Stimulated activated CD8-positive, alpha-beta memory T cell treated with anti-CD3 and anti-CD28 coated beads, Interleukin-12 subunit alpha, Interleukin-12 subunit beta, amount 100 ng/mL, for 24 hours (primary cell): Measurements from ENCODE around the gene KCNE2.
A peak's percentile ranks its signal among the peaks of the same experiment; 100 is the strongest.
"Not testable (repeated sequence)": the region's sequence is repeated elsewhere in the genome, so short reads cannot be mapped to it uniquely, and the experiment has no call there.

Experiments used
- DNase-seq: peaks from one replicate; pipeline ENCODE4 v3.0.0-alpha.2; 2020; ENCODE audit errors: extremely low read depth

The KCNE2 gene

DNA sequence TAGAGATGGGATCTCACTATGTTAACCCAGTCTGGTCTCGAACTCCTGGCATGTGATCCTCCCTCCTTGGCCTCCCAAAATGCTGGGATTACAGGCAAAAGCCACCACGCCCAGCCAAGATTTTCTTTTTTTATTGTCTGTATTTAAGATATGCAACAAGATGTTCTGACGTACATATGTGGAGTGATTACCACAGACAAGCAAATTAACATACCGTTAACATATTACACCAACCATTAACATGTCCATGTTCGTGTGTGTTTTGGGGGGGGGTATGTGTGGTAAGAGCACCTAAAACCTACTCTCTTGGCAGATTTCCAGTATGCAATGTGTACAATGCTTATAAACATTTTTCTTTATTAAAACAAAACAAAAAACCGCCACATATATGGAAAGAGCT is 10.6 kb upstream of the KCNE2 start:
- DNase-seq, result no peak

DNA sequence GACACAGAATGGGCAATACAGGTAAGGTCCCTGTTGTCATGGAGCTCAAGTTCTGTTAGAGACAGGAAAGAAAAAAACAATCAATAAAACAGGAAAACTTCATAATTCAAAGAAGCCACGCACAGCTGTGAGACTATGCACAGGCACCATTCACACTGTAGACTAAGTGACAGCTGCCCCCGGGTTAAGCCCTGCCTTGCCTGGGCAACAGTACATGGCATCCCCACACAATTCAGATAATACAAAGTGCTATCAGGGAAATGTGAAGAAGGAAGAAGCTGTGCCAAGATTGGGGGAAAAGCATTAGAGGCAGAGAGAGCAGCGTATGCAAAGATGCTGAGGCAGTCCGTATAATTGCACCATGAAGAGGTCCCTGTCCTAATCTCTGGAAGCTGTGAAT is 9.0 kb upstream of the KCNE2 start:
- no peak for DNase-seq

- no peak for DNase-seq
These were observed 8.2 kb upstream of the KCNE2 start for GRCh38 chr21:34355570-34355969.

- no peak for DNase-seq
These were observed 5.9 kb upstream of the KCNE2 start for GRCh38 chr21:34357889-34358288.

DNA sequence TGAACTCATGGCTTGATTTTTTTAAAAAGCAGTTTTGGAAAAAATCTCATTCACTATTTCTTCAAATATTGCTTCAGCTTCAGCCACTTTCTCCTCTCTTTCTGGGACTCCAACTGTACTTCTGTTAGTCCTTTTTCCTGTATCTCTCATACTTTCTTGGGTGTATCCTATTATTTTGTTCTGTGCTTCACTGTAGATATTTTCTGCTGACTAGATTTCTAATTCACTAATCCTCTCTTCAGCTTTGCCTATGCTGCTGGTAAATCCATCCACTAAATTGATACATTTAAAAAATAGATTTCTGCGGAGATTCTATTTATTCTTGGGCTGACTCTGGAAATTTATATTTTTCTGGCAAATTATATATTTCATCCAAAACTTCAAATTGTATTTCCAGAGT is 4.9 kb upstream of the KCNE2 start:
- no peak for DNase-seq

DNA sequence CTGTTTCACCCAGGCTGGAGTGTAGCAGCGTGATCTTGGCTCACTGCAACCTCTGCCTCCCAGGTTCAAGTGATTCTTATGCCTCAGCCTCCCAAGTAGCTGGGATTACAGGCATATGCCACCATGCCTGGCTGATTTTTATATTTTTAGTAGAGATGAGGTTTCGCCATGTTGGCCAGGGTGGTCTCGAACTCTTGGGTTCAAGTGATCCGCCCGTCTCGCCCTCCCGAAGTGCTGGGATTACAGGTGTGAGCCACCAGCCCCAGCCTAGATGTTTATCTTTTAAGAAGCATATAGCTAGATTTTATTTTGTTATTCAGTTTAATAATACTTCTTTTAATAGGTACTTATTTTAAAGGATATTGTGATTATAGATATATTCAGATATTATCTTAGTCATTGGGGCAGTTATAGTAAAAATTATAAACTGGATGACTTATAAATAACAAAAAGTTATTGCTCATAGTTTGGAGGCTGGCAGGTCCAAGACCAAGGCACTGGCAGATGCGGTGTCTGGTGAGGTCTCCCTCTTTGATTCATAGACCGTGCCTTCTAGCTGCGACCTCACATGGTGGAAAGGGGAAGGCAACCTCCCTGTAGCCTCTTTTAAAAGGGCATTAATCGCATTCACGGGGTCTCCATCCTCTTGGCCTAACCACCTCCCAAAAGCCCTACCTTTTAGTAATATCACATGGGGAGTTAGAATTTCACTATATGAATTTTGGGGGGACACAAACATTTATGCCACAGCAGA is 3.1 kb upstream of the KCNE2 start:
- no peak for DNase-seq

GRCh38 chr21:34362136-34362444 is 1.7 kb upstream of the KCNE2 start:
- no peak for DNase-seq

DNA sequence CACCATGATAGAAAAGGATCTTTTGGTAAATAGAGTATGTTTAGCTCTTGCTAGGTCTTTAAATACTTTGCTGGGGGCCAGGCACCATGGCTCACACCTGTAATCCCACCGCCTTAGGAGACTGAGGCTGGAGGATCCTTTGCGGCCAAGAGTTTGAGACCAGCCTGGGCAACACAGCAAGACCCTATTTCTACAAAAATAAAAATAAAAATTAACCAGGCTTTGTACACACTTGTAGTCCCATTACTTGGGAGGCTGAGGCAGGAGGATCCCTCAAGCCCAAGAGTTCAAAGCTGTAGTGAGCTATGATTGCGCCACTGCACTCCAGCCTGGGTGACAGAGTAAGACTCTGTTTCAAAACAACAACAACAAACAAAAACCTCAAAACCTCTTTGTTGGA is 1.1 kb upstream of the KCNE2 start:
- no peak for DNase-seq

DNA sequence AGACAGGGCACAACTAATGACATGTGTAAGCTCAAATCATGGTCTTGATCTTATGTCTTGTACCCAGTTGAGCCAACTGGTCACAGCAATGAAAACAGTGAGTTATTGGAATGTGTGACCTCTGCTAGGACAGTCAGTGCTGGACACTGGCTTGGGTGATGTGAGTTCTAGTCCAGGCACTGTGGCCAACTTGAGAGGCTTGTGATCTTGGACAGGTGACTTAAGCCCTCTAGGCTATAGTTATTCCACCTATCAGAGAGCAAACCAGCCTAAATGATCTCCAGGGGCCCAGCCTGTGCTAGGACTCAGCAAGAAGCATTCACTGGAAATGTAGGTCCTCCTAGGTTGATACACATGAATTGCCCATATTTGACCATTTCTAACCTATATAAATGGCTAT is 1.1 kb downstream of the KCNE2 start:
- DNase-seq, result no peak

DNA sequence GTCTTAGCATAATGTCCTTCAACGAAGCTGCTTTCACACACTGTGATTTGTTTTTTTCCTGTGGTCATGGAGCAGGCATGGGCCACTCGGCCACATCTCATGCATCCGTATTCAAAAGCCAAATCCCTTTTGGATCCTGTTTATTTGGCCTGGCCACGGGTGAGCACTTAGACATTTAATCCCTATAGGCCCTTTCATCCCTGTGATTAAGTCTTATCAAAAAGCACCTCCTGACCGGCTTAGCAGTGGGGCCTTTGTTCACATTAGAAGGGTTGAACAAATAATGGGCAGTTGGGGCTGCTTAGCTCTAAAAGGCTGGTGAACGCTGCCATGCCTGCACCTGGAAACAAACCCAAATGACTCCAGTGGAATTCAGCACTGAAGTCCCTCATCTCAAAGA is 2.0 kb downstream of the KCNE2 start:
- no peak for DNase-seq

- peak; percentile 20 for DNase-seq
These were observed 3.6 kb downstream of the KCNE2 start for GRCh38 chr21:34367320-34367935.

- no peak for DNase-seq
These were observed 5.9 kb downstream of the KCNE2 start for GRCh38 chr21:34369741-34370140.

DNA sequence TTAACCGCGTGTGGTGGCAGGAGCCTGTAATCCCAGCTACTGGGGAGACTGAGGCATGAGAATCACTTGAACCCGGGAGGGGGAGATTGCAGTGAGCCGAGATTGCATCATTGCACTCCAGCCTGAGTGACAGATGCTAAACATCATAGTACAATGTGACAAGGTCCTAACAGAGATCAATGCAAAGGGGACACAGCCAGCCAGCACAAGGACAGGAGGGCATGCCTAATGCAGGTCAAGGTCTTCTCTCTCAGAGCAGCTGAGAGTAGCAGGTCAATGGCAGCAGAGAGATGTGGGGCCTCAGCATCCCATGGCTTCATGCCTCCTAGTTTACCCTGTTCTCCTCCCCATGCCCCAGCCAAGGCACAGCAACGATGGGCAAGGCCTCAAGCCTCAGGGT is 8.5 kb downstream of the KCNE2 start:
- DNase-seq, result no peak

- DNase-seq, result not testable (repeated sequence)
These were observed 10.7 kb downstream of the KCNE2 start for GRCh38 chr21:34374462-34374861.

- not testable (repeated sequence) for DNase-seq
These were observed 11.3 kb downstream of the KCNE2 start, which contains the start of gene SMIM11 for GRCh38 chr21:34374940-34375618. Gene SMIM11 (plus strand): TSS chr21:34375507. CDS start chr21:34379505, 3,998 bp downstream.

DNA sequence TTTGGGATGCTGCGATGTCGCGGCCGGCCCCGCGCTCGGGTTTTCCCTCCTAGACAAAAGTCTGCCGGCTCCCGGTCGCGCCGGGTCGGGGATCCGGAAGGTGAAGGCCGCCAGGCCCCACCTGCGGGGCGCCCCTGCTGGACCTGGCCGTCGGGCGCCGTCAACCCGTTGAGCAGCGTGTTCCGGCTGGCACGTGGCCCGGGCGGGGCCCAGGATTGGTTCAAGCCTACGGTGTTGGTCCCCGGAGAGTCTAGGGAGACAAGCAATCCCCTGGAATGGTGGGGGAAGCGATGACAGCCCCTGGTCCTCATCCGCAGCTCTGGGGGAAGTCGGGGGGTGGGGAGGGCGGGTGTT is 11.8 kb downstream of the KCNE2 start:
- not testable (repeated sequence) for DNase-seq

DNA sequence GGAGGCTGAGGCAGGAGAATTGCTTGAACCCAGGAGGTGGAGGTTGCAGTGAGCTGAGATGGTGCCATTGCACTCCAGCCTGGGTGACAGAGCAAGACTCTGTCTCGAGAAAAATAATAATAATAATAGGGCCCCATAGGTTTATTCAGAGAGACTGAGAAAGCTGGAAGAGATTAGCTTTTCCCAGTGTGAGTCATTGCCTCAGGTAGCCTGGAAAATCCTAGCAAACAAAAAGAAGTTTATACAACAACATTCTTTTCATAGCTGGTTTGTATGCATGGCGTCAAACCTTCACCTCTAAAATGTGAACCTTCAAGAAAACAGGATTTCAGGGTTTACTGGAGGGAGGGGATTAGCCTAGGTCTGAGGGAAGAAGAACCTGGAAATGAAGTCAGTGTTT is 19.3 kb downstream of the KCNE2 start:
- not testable (repeated sequence) for DNase-seq

DNA sequence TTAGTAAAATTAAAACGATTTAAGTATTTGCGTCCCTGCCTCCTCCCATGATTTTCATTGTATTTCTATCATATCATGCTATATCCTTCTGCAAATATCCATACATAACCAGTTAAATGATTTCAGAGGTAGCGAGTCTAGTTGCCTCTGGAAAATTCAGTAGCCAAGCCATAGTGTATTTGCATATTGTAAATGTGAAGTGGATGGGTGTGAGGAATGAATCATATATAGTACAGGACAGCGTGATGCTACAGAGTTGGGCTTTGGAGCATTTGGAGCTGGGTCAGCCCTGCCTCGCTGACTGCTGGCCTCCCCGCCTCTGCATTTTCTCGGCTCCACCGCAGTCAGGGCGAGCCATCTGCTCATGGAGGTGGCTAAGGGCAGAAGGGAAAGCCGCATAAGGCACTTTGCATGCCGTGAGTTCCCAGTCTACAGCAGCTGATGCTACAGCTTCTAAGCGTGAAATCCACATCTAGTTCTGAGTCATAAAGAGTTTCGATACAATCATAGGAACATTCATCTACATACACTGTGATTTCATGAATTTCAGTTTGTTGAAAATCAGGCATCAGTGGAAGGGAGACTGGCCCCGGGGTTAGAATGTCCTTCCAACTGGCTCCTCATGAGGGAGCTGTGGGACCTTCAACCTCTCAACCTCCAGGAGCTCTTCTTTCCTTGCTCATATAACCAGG is 20.1 kb downstream of the KCNE2 start:
- not testable (repeated sequence) for DNase-seq

GRCh38 chr21:34400522-34400921 is 36.7 kb downstream of the KCNE2 start:
- not testable (repeated sequence) for DNase-seq

- DNase-seq, result not testable (repeated sequence)
These were observed 40.9 kb downstream of the KCNE2 start for GRCh38 chr21:34404742-34405141.

DNA sequence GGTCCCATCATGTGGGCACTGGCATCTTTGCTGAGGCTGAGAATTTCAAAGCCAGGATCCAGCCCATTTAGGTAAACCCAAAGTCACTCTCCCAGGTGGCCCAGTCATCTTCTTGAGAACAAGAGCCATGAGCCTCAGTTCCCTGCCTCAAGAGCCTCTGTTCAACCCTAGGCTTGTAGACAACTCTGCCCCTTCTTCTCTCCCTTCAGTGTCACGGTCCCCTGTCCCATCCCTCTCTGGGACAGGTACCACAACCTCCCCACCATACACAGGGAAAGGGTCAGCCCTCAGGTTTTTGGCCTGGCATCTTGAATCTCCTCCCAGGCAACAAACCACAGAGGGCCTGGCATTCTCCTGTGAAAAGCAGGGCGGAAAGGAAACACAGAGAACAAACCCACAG is 41.9 kb downstream of the KCNE2 start:
- not testable (repeated sequence) for DNase-seq

DNA sequence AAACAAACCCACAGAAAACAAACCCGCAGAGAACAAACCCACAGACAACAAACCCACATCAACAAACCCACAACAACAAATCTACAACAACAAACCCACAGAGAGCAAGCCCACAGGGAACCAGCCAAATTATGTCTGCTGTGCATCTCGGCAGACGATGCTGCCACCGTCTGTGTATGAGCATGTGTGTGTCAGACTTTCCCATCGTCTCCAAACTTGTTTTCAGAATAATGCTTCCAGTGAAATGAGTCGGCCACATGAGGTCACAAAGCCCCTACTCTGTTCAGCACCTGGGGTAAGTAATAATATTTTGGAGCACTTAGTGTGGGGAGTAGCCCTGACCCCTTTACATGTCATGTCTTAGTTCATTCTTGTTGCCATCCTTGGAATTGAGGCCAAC is 42.3 kb downstream of the KCNE2 start:
- not testable (repeated sequence) for DNase-seq

GRCh38 chr21:34406676-34407075 is 42.9 kb downstream of the KCNE2 start:
- not testable (repeated sequence) for DNase-seq
